HepG2 (cell line): Measurements from ENCODE around the gene SLC2A10. TPM values are rescaled to one million over a fixed set of nuclear protein-coding genes. Genes with fewer than 3 reads are reported as not detected.

Source experiments
- ATF1 ChIP-seq: IDR thresholded peaks from 2 replicates; pipeline ENCODE4 v1.6.1; 2016; ENCODE audit warnings: mild to moderate bottlenecking, control low read depth
- CEBPB ChIP-seq: IDR thresholded peaks from 2 replicates; pipeline ENCODE4 v1.6.1; 2011; ENCODE audit warnings: low read depth, low read length, improper control_type of control experiment, borderline replicate concordance
- CSRNP2 ChIP-seq: sonication (generic); formaldehyde crosslinking; conservative IDR thresholded peaks from 2 replicates; pipeline ENCODE4 v1.8.0; 2022; ENCODE audit warnings: low read depth, missing genetic modification reagents
- GFI1 ChIP-seq: sonication (generic); formaldehyde crosslinking; IDR thresholded peaks from 2 replicates; pipeline ENCODE4 v1.5.0; 2020; ENCODE audit warnings: missing genetic modification reagents, mild to moderate bottlenecking, borderline replicate concordance
- MIXL1 ChIP-seq: IDR thresholded peaks from 2 replicates; pipeline ENCODE4 v1.6.1; 2016
- NONO ChIP-seq, 2 experiments: fragments of 450-650 bp in 1 of 2; sonication (generic) in 1 of 2; formaldehyde crosslinking in 1 of 2; IDR thresholded peaks in 1 of 2; conservative IDR thresholded peaks in 1 of 2; 2 replicates each; pipeline versions ENCODE4 v1.6.1 to v1.8.0; 2017 to 2022; ENCODE audit warnings: mild to moderate bottlenecking in 1 of 2, missing genetic modification reagents in 1 of 2, moderate library complexity in 1 of 2
- PPARG ChIP-seq: conservative IDR thresholded peaks from 2 replicates; pipeline ENCODE4 v1.6.1; 2016; ENCODE audit warnings: missing biosample characterization, missing genetic modification reagents
- RORA ChIP-seq: sonication (generic); formaldehyde crosslinking; IDR thresholded peaks from 2 replicates; pipeline ENCODE4 v1.5.0; 2020; ENCODE audit warnings: mild to moderate bottlenecking, missing genetic modification reagents, moderate library complexity
- SIN3B ChIP-seq: fragments of 150-350 bp; IDR thresholded peaks from 2 replicates; pipeline ENCODE4 v1.6.1; 2014; ENCODE audit warnings: low read length
- SMARCE1 ChIP-seq: fragments of 450-650 bp; IDR thresholded peaks from 2 replicates; pipeline ENCODE4 v1.6.1; 2017; ENCODE audit warnings: borderline replicate concordance
- TEAD3 ChIP-seq: optimal IDR thresholded peaks from 2 replicates; pipeline ENCODE3; 2016; ENCODE audit warnings: borderline replicate concordance
- TFE3 ChIP-seq: IDR thresholded peaks from 2 replicates; pipeline ENCODE4 v1.6.1; 2016
- ZBTB3 ChIP-seq: sonication (generic); formaldehyde crosslinking; IDR thresholded peaks from 2 replicates; pipeline ENCODE4 v1.4.0; 2020; ENCODE audit warnings: low read depth, mild to moderate bottlenecking, moderate library complexity, missing genetic modification reagents, borderline replicate concordance
- ZFP41 ChIP-seq: sonication (generic); formaldehyde crosslinking; IDR thresholded peaks from 2 replicates; pipeline ENCODE4 v1.4.0; 2020; ENCODE audit warnings: mild to moderate bottlenecking, missing genetic modification reagents, borderline replicate concordance
- ZNF12 ChIP-seq: sonication (generic); formaldehyde crosslinking; IDR thresholded peaks from 2 replicates; pipeline ENCODE4 v1.5.0; 2020; ENCODE audit warnings: missing genetic modification reagents
- ZNF275 ChIP-seq: sonication (generic); formaldehyde crosslinking; IDR thresholded peaks from 2 replicates; pipeline ENCODE4 v1.8.0; 2022; ENCODE audit warnings: missing genetic modification reagents, mild to moderate bottlenecking, inconsistent platforms, borderline replicate concordance
- ZNF281 ChIP-seq: sonication (generic); formaldehyde crosslinking; IDR thresholded peaks from 2 replicates; pipeline ENCODE4 v1.4.0; 2020; ENCODE audit warnings: missing genetic modification reagents, borderline replicate concordance
- ZNF30 ChIP-seq: sonication (generic); formaldehyde crosslinking; IDR thresholded peaks from 2 replicates; pipeline ENCODE4 v1.5.0; 2020; ENCODE audit warnings: mild to moderate bottlenecking, missing genetic modification reagents
- ZNF333 ChIP-seq: sonication (generic); formaldehyde crosslinking; IDR thresholded peaks from 2 replicates; pipeline ENCODE4 v1.4.0; 2020; ENCODE audit warnings: mild to moderate bottlenecking, missing genetic modification reagents, borderline replicate concordance
- ZNF513 ChIP-seq: sonication (generic); formaldehyde crosslinking; conservative IDR thresholded peaks from 2 replicates; pipeline ENCODE4 v1.5.0; 2020; ENCODE audit warnings: missing genetic modification reagents
- ZNF549 ChIP-seq: sonication (generic); formaldehyde crosslinking; IDR thresholded peaks from 2 replicates; pipeline ENCODE4 v1.5.0; 2020; ENCODE audit warnings: missing genetic modification reagents
- ZNF558 ChIP-seq: sonication (generic); formaldehyde crosslinking; IDR thresholded peaks from 2 replicates; pipeline ENCODE4 v1.9.0; 2022; ENCODE audit warnings: mild to moderate bottlenecking, missing genetic modification reagents, borderline replicate concordance
- ZNF672 ChIP-seq: sonication (generic); formaldehyde crosslinking; IDR thresholded peaks from 2 replicates; pipeline ENCODE4 v1.8.1; 2022; ENCODE audit warnings: missing genetic modification reagents
- polyA plus RNA-seq, 8 experiments: library from polyadenylated mRNA; depleted of rRNA in 3 of 8; stranded (reverse) in 7 of 8; unstranded in 1 of 8; fragments of >200 nt; fragmentation: Illumina TruSeq in 4 of 8; extraction: Trizol in 4 of 8; gene quantifications; 2 replicates each; pipeline versions ENCODE4 v1.2.1 to v1.2.3, GENCODE V29; 2011 to 2016; ENCODE audit warnings: low read depth in 4 of 8, missing spikeins in 1 of 8, mixed read lengths in 1 of 8; ENCODE audit not compliant: insufficient read depth in 1 of 8
- total RNA-seq, 5 experiments: library from RNA; depleted of rRNA; stranded (reverse); fragments of >200 nt; fragmentation: Illumina TruSeq; extraction: Trizol; gene quantifications; 2 replicates each; pipeline ENCODE4 v1.2.3, GENCODE V29; 2016; ENCODE audit warnings: low read depth in 1 of 5

Gene SLC2A10
- total and polyA plus RNA-seq, 2 of the 13 experiments (the other 11 are each of a cell fraction or from before 2014, with no cell fraction given): 16.0 to 18.4 TPM

- TF ChIP-seq ZNF281 (CRISPR knock-in tag) (no peak), MIXL1 (no peak), SIN3B (no peak), ZNF12 (no peak), ZFP41 (no peak; the same call in 1 of the 2 replicates), ZNF672 (CRISPR knock-in tag) (no peak), CSRNP2 (no peak), ZNF275 (CRISPR knock-in tag) (no peak), ZNF333 (CRISPR knock-in tag) (no peak), NONO (IDR thresholded peaks at IDR 0.05) (no peak), NONO (CRISPR knock-in tag; conservative IDR thresholded peaks at IDR 0.05) (no peak), SMARCE1 (no peak), PPARG (CRISPR knock-in tag) (no peak), ZNF513 (no peak), ZBTB3 (no peak; the same call in 1 of the 2 replicates), ZNF558 (CRISPR knock-in tag) (no peak; the same call in 1 of the 2 replicates), ZNF549 (CRISPR knock-in tag) (no peak), GFI1 (CRISPR knock-in tag) (no peak), ZNF30 (CRISPR knock-in tag) (no peak), TFE3 (no peak), RORA (CRISPR knock-in tag) (no peak), ATF1 (CRISPR knock-in tag) (no peak), TEAD3 (peak; percentile 63), CEBPB (no peak)
These were observed 392 bp upstream of the SLC2A10 start (continued) for GRCh38 chr20:46709055-46709458.
